HK-2 (cell line): ENCODE data around the gene PRKCD.

Source experiments
- DNase-seq: peaks from one replicate; pipeline ENCODE4 v3.0.0-alpha.2; 2018; ENCODE audit not compliant: unreplicated experiment

Gene PRKCD

GRCh38 chr3:53190659-53191058 lies 29.6 kb downstream of the PRKCD start:
- no peak for DNase-seq

- DNase-seq: no peak
Observed at GRCh38 chr3:53191836-53192480, 30.9 kb downstream of the PRKCD start.

DNA sequence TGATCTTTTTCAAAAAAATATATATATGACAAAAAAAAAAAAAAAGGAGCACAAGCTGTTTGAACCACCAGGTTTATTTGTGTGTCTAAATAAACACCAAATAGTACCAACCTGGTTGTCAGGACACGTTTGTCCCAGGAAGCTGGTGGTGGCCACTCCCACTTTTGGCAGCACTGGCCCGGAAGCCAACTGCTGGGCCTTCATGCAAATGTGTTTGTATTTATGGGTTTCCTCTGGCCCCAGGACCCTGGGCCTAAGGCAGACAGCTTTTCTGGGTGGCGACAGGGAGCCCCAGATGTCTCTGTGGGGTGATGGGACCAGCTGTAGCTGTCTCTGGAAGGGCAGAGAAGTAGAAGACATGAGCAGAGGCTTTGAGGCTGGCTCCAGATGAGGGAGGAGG lies 31.6 kb downstream of the PRKCD start:
- no peak for DNase-seq

- no peak for DNase-seq
Observed at GRCh38 chr3:53193466-53194209, 32.6 kb downstream of the PRKCD start.

- DNase-seq: peak; percentile 26
Observed at GRCh38 chr3:53194210-53195065, 33.4 kb downstream of the PRKCD start.

DNA sequence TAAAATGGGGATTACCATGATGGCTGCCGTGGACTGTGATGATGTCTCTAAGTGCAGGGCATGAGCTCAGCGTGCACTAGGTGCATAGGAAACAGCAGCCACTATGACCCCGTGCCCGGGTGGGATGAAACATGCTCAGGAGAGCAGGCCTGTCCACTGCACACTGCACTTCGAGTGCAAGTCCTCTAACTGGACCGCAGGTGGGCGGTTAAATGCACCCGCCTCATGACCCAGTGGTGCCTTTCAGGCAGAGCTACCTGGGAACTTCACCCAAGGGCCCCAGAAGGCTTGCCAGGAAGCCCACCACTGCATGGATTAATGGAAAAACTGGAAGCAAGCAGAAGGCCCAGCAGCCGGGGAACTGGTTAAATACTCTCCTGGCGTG lies 34.0 kb downstream of the PRKCD start:
- no peak for DNase-seq

- peak; percentile 20 for DNase-seq
Observed at GRCh38 chr3:53195602-53196574, 34.9 kb downstream of the PRKCD start.

GRCh38 chr3:53196575-53197407 lies 35.8 kb downstream of the PRKCD start:
- DNase-seq: peak; percentile 67

DNA sequence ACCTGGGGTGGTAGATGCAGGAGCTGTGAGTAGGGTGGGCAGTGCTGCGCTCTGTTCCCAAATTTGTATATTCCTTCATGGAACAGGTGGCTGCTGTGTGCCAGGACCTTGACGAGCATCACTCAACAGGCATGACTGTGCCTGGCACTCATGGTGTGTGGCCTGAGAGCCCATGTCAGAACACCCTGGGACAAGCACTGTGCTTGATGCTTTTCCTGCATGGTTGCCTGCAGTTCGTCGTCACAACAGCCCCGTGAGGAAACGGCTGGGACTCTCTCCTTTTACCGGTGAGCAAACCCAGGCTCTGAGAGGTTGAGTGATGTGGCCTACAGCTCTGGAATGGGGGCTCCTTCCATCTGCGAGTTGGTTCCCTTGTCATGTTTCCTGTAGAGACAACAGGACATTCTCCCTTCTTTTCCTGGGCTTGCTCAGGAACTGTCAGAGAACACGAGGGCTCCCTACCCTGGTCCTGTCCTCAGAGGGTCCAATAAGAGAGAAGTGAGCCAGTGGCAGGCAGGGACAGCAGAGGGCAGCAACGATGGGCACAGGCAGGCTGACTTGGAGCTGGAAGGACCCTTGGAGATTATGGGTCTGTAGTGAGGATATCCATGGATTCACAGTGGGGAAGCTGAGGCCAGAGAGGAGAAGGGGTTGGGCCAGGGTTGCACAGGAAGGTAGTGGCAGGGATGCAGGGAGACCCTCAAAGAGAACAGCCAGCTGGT lies 37.4 kb downstream of the PRKCD start:
- DNase-seq: no peak

- no peak for DNase-seq
Observed at GRCh38 chr3:53198996-53199395, 38.0 kb downstream of the PRKCD start.

DNA sequence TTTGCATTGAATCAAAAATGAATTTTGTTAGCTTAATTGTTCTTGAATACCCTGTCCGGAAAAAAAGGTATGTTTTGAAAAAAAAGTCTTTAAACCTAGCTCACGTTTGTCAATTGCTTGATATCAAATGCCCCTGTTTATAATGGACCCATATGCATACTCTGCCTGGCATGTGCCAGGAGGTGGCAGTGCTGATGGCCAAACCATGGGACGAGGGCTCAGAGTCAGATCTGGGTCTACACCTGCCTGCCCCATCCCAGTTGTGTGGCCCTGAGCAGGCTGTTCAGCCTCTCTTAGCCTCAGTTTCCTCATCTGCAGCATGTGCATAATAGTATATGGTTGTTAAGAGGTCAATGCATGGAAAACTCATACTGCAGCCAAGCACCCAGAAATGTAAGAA lies 38.8 kb downstream of the PRKCD start:
- DNase-seq: no peak

GRCh38 chr3:53200501-53201498 lies 39.8 kb downstream of the PRKCD start:
- no peak for DNase-seq

DNA sequence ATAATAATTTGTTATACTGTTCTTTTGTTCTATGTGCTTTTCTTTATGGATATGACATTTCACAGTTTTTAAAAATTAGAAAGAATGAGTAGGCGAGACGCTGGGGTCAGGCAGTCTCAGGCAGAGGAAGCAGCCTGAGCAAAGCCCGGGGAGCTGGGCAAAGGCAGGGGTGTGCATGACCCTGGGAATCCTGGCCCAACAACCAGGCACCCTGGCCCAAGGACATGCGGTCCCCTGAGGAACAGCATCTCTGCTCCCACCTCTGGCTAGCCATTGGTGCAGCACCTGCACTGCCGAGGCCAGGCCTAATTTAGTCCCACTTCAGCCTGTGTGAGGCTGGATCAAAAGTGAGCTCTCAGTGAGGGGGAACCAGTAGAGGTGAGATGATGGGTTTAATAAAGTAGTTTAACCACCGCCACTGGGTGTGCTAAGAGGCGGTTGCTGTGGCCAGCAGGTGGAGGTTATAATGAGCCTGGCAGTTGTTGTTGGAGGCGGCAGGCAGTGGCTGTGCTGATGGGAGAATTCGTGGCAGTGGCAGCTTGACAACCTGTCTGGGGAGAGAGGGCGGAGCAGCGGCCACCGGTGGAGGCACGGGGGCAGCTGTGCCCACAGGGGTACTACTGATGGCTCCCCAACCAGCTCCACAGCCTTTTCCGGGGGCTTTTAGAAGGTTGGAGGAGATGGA lies 41.5 kb downstream of the PRKCD start:
- no peak for DNase-seq

GRCh38 chr3:53211706-53212702 lies 51.0 kb downstream of the PRKCD start:
- no peak for DNase-seq

DNA sequence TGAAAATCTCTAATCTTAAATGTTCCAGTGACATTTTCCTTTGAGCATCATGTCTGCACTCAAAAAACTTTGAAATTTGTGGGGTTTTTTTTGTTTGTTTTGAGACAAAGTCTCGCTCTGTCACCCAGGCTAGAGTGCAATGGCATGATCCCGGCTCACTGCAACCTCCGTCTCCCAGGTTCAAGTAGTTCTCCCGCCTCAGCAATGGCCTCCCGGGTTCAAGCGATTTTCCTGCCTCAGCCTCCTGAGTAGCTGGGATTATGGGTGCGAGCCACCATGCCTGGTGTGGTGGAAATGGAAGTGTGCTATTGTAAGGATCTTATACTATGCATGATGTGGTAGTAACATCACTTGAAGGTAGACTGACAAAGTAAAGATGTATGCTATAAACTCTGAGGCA lies 52.3 kb downstream of the PRKCD start:
- DNase-seq: no peak

GRCh38 chr3:53215816-53216215 lies 54.8 kb downstream of the PRKCD start:
- DNase-seq: no peak

GRCh38 chr3:53216723-53217122 lies 55.7 kb downstream of the PRKCD start:
- no peak for DNase-seq
